Measurements from ENCODE around the gene EI24.
A peak's percentile ranks its signal among the peaks of the same experiment; 100 is the strongest.

Gene EI24

GRCh38 chr11:125625630-125626287 lies 56.5 kb downstream of the EI24 start (continued):
- TF ChIP-seq ZNF565 (CRISPR knock-in tag; conservative IDR thresholded peaks at IDR 0.05; ENCODE audit: low read depth): 0 out of 2 replicates have a peak, but pooled peaks have one; percentile 32
- TF ChIP-seq ZNF8 (CRISPR knock-in tag; IDR thresholded peaks at IDR 0.05): no peak
- peak; percentile 47; the same call in 1 of the 2 replicates for TF ChIP-seq CSDC2 (CRISPR knock-in tag; IDR thresholded peaks at IDR 0.05)

- TF ChIP-seq ZNF565 (CRISPR knock-in tag; conservative IDR thresholded peaks at IDR 0.05; ENCODE audit: low read depth): no peak
- peak; percentile 65; the same call in 1 of the 2 replicates for TF ChIP-seq PATZ1 (CRISPR knock-in tag; IDR thresholded peaks at IDR 0.05; ENCODE audit: borderline replicate concordance)
- peak; percentile 65 for ATAC-seq
Measured at GRCh38 chr11:125626288-125626950, 57.1 kb downstream of the EI24 start.

- no peak for ATAC-seq
Measured at GRCh38 chr11:125627236-125627910, 58.1 kb downstream of the EI24 start.

More at GRCh38 chr11:125627236-125627910, 58.1 kb downstream of the EI24 start:
- no peak for TF ChIP-seq CSRNP3 (CRISPR knock-in tag; IDR thresholded peaks at IDR 0.05)
- TF ChIP-seq OSR1 (CRISPR knock-in tag; IDR thresholded peaks at IDR 0.05): no peak
- no peak for TF ChIP-seq TOX (CRISPR knock-in tag; IDR thresholded peaks at IDR 0.05; ENCODE audit: borderline replicate concordance)
- no peak for TF ChIP-seq ZNF8 (CRISPR knock-in tag; IDR thresholded peaks at IDR 0.05)
- TF ChIP-seq GLIS3 (CRISPR knock-in tag; IDR thresholded peaks at IDR 0.05): no peak
- no peak for TF ChIP-seq PATZ1 (CRISPR knock-in tag; IDR thresholded peaks at IDR 0.05; ENCODE audit: borderline replicate concordance)
- TF ChIP-seq ARNTL (CRISPR knock-in tag; IDR thresholded peaks at IDR 0.05; ENCODE audit: borderline replicate concordance, low read depth): no peak
- TF ChIP-seq TCF4 (CRISPR knock-in tag; IDR thresholded peaks at IDR 0.05; ENCODE audit: borderline replicate concordance): no peak
- TF ChIP-seq ZNF70 (CRISPR knock-in tag; IDR thresholded peaks at IDR 0.05): no peak
- TF ChIP-seq ZC3H10 (CRISPR knock-in tag; IDR thresholded peaks at IDR 0.05): no peak
- no peak for TF ChIP-seq ISL1 (CRISPR knock-in tag; IDR thresholded peaks at IDR 0.05)
- TF ChIP-seq ZFP3 (CRISPR knock-in tag; IDR thresholded peaks at IDR 0.05): no peak

All from SK-N-SH treated with all-trans-retinoic acid at 6 μM for 48 hours (cell line).